Measurements from ENCODE around the gene LGALS12. TPM values are rescaled to one million over a fixed set of nuclear protein-coding genes. Genes with fewer than 3 reads are reported as not detected.

LGALS12 gene
- polyA plus RNA-seq, 2 of the 4 experiments (the other 2 are of a cell fraction): not detected

GRCh38 chr11:63508745-63509144 lies 2.9 kb downstream of the LGALS12 start:
- Histone ChIP-seq H3K27ac (no peak overlapping the region), H3K4me3 (no peak overlapping the region), H3K9me3 (no peaks in the 10 kb centered on the region), H3K4me2 (no peak overlapping the region), H3K4me1 (peaks cover 14% of the 10 kb centered on the region)
- ATAC-seq (no peak), FAIRE-seq (no peak), DNase-seq (ENCODE audit: low read depth in 1 of 2, low spot score in 1 of 2) (no peak)
- CTCF ChIA-PET: interaction anchor here (0.7 to 5.0 kb wide), 3 partner anchors 11 to 29 kb away, joined by 3 to 29 read pairs (median 4); no protein-coding TSS in a partner anchor
- TF ChIP-seq FOXS1 (CRISPR knock-in tag; IDR thresholded peaks at IDR 0.05): no peak
- no peak for TF ChIP-seq HMGXB4 (CRISPR knock-in tag; IDR thresholded peaks at IDR 0.05; ENCODE audit: borderline replicate concordance)
- TF ChIP-seq MAX (IDR thresholded peaks at IDR 0.05): no peak
- TF ChIP-seq SREBF2 (IDR thresholded peaks at IDR 0.05): no peak
- no peak for TF ChIP-seq NFE2L2 (conservative IDR thresholded peaks at IDR 0.05; ENCODE audit: low read length)
- TF ChIP-seq ESRRA (IDR thresholded peaks at IDR 0.05; ENCODE audit: borderline replicate concordance, low read length): no peak
- no peak for TF ChIP-seq RCOR1 (IDR thresholded peaks at IDR 0.05; ENCODE audit: low read depth, low read length)
- TF ChIP-seq HES2 (IDR thresholded peaks at IDR 0.05): no peak
- TF ChIP-seq KDM5A (IDR thresholded peaks at IDR 0.05): no peak
- TF ChIP-seq BHLHE40 (IDR thresholded peaks at IDR 0.05; ENCODE audit: low read depth, low read length): no peak
- no peak for TF ChIP-seq EHF (CRISPR knock-in tag; IDR thresholded peaks at IDR 0.05)
- no peak for TF ChIP-seq TFCP2L1 (CRISPR knock-in tag; IDR thresholded peaks at IDR 0.05)
- TF ChIP-seq MAZ (IDR thresholded peaks at IDR 0.05; ENCODE audit: borderline replicate concordance, low read depth, low read length): no peak
- no peak for TF ChIP-seq FOSL2 (IDR thresholded peaks at IDR 0.05)
- no peak for TF ChIP-seq FOSL2 (CRISPR knock-in tag; IDR thresholded peaks at IDR 0.05)
- TF ChIP-seq TP53 (CRISPR knock-in tag; IDR thresholded peaks at IDR 0.05): no peak
- TF ChIP-seq CBX2 (IDR thresholded peaks at IDR 0.05; ENCODE audit: borderline replicate concordance, low read depth): no peak
- POLR2A ChIA-PET: no interaction called here
- WGBS (ENCODE audit: missing lambda C conversion rate): 83% methylated on average over 11 of the region's 12 CpGs

- 68% methylated on average over 7 of the region's 7 CpGs for WGBS (ENCODE audit: missing lambda C conversion rate)
- Histone ChIP-seq H3K4me2 (no peak overlapping the region), H3K27ac (peak overlapping the region in 1 of 2 experiments; percentile 42; a peak in 1 of 6 replicates), H3K4me3 (no peak overlapping the region), H3K9me3 (no peaks in the 10 kb centered on the region), H3K4me1 (peaks cover 14% of the 10 kb centered on the region)
- CTCF ChIA-PET: interaction anchor here (0.6 to 5.0 kb wide), 5 partner anchors 15 to 59 kb away, joined by 3 to 29 read pairs (median 3); partner anchors contain the start of gene PLAAT4
- no peak for TF ChIP-seq NFE2L2 (conservative IDR thresholded peaks at IDR 0.05; ENCODE audit: low read length)
- no peak for TF ChIP-seq ZFP36 (IDR thresholded peaks at IDR 0.05; ENCODE audit: borderline replicate concordance, partially characterized antibody)
- TF ChIP-seq SMC3 (IDR thresholded peaks at IDR 0.05): no peak
- TF ChIP-seq POLR2AphosphoS2 (conservative IDR thresholded peaks at IDR 0.05; ENCODE audit: low read length): no peak
- no peak for TF ChIP-seq CHD2 (IDR thresholded peaks at IDR 0.05; ENCODE audit: low read length, partially characterized antibody)
- TF ChIP-seq MAZ (IDR thresholded peaks at IDR 0.05; ENCODE audit: borderline replicate concordance, low read depth, low read length): no peak
- no peak for TF ChIP-seq RNF2 (IDR thresholded peaks at IDR 0.05; ENCODE audit: borderline replicate concordance, low read depth)
- no peak for TF ChIP-seq SREBF2 (IDR thresholded peaks at IDR 0.05)
- no peak for TF ChIP-seq NPAS2 (CRISPR knock-in tag; IDR thresholded peaks at IDR 0.05; ENCODE audit: borderline replicate concordance)
- TF ChIP-seq JUNB (IDR thresholded peaks at IDR 0.05): no peak
- no peak for TF ChIP-seq ELK1 (IDR thresholded peaks at IDR 0.05; ENCODE audit: low read depth, low read length)
- TF ChIP-seq FOSB (CRISPR knock-in tag; IDR thresholded peaks at IDR 0.05): no peak
- TF ChIP-seq GATA3 (IDR thresholded peaks at IDR 0.05; ENCODE audit: borderline replicate concordance): no peak
- TF ChIP-seq EHF (CRISPR knock-in tag; IDR thresholded peaks at IDR 0.05): no peak
- no peak for FAIRE-seq
- DNase-seq (ENCODE audit: low read depth in 1 of 2, low spot score in 1 of 2): no peak
- peak in 1 of 2 experiments; percentile 28; a peak in 1 of 6 replicates for ATAC-seq
- POLR2A ChIA-PET: no interaction called here
Observed at GRCh38 chr11:63510360-63511047, 4.6 kb downstream of the LGALS12 start.
